Measurements from ENCODE around the gene C14orf180. TPM values are rescaled to one million over a fixed set of nuclear protein-coding genes. Genes with fewer than 3 reads are reported as not detected.

C14orf180 gene
- total RNA-seq, 2 experiments from 2014 or later, result not detected

GRCh38 chr14:104545942-104546501, 33.5 kb upstream of the C14orf180 start:
- POLR2A ChIA-PET, result no interaction called here
- no peak for DNase-seq
- intact Hi-C loops (cut with micrococcal nuclease), result no loop called here
- Mint-ChIP-seq H3K36me3 (no peaks in the 10 kb centered on the region), H3K4me1 (ENCODE audit: low read depth) (no peaks in the 10 kb centered on the region), H3K9me3 (no peaks in the 10 kb centered on the region), H3K4me3 (no peak overlapping the region), H3K27ac (no peak overlapping the region), H3K27me3 (peaks cover 13% of the 10 kb centered on the region)
- CTCF ChIA-PET, result no interaction called here

GRCh38 chr14:104546591-104547309, 32.8 kb upstream of the C14orf180 start:
- H3K27ac Mint-ChIP-seq, result no peak overlapping the region
- no peaks in the 10 kb centered on the region for H3K9me3 Mint-ChIP-seq
- DNase-seq, result no peak
- H3K4me1 Mint-ChIP-seq (ENCODE audit: low read depth), result no peaks in the 10 kb centered on the region
- intact Hi-C loops (cut with micrococcal nuclease), result no loop called here
- ChIA-PET POLR2A (no interaction called here), CTCF (no interaction called here)
- peaks cover 13% of the 10 kb centered on the region for H3K27me3 Mint-ChIP-seq
- no peak overlapping the region for H3K4me3 Mint-ChIP-seq
- H3K36me3 Mint-ChIP-seq, result no peaks in the 10 kb centered on the region

GRCh38 chr14:104547310-104547997, 32.1 kb upstream of the C14orf180 start:
- Mint-ChIP-seq H3K9me3 (no peaks in the 10 kb centered on the region), H3K27ac (no peak overlapping the region), H3K27me3 (peaks cover 13% of the 10 kb centered on the region), H3K4me3 (no peak overlapping the region), H3K36me3 (no peaks in the 10 kb centered on the region), H3K4me1 (ENCODE audit: low read depth) (no peaks in the 10 kb centered on the region)
- intact Hi-C loops (cut with micrococcal nuclease), result no loop called here
- ChIA-PET CTCF (no interaction called here), POLR2A (no interaction called here)
- DNase-seq, result no peak

- Mint-ChIP-seq H3K4me1 (ENCODE audit: low read depth) (no peaks in the 10 kb centered on the region), H3K4me3 (no peak overlapping the region), H3K27ac (no peak overlapping the region), H3K9me3 (no peaks in the 10 kb centered on the region), H3K36me3 (no peaks in the 10 kb centered on the region), H3K27me3 (peaks cover 13% of the 10 kb centered on the region)
- DNase-seq, result no peak
- intact Hi-C loops (cut with micrococcal nuclease), result no loop called here
- ChIA-PET POLR2A (no interaction called here), CTCF (no interaction called here)
Observed at GRCh38 chr14:104547998-104548700, 31.4 kb upstream of the C14orf180 start.

- Mint-ChIP-seq H3K27me3 (peaks cover 11% of the 10 kb centered on the region), H3K9me3 (no peaks in the 10 kb centered on the region), H3K4me3 (no peak overlapping the region), H3K4me1 (ENCODE audit: low read depth) (no peaks in the 10 kb centered on the region), H3K36me3 (no peaks in the 10 kb centered on the region), H3K27ac (no peak overlapping the region)
- intact Hi-C loops (cut with micrococcal nuclease), result no loop called here
- ChIA-PET POLR2A (no interaction called here), CTCF (no interaction called here)
- DNase-seq, result no peak
Observed at GRCh38 chr14:104548802-104549535, 30.6 kb upstream of the C14orf180 start.

GRCh38 chr14:104549536-104550339, 29.8 kb upstream of the C14orf180 start:
- POLR2A ChIA-PET, result no interaction called here

GRCh38 chr14:104550340-104550860, 29.2 kb upstream of the C14orf180 start:
- CTCF ChIA-PET, result interaction anchor here (0.7 kb wide), 1 partner anchor 14 kb away, joined by 3 read pairs; no protein-coding TSS in a partner anchor
- H3K4me3 Mint-ChIP-seq, result no peak overlapping the region
- H3K9me3 Mint-ChIP-seq, result no peaks in the 10 kb centered on the region
- DNase-seq, result no peak
- no peaks in the 10 kb centered on the region for H3K36me3 Mint-ChIP-seq
- peaks cover 9% of the 10 kb centered on the region for H3K27me3 Mint-ChIP-seq
- H3K27ac Mint-ChIP-seq, result no peak overlapping the region
- no peaks in the 10 kb centered on the region for H3K4me1 Mint-ChIP-seq (ENCODE audit: low read depth)
- intact Hi-C loops (cut with micrococcal nuclease), result no loop called here
- POLR2A ChIA-PET, result no interaction called here

More at GRCh38 chr14:104549536-104550339, 29.8 kb upstream of the C14orf180 start:
- Mint-ChIP-seq H3K4me1 (ENCODE audit: low read depth) (no peaks in the 10 kb centered on the region), H3K27me3 (peaks cover 11% of the 10 kb centered on the region), H3K4me3 (no peak overlapping the region), H3K9me3 (no peaks in the 10 kb centered on the region), H3K27ac (no peak overlapping the region), H3K36me3 (no peaks in the 10 kb centered on the region)
- intact Hi-C loops (cut with micrococcal nuclease), result no loop called here
- DNase-seq, result no peak
- CTCF ChIA-PET, result interaction anchor here (0.7 kb wide), 1 partner anchor 14 kb away, joined by 3 read pairs; no protein-coding TSS in a partner anchor

GRCh38 chr14:104550861-104551728, 28.5 kb upstream of the C14orf180 start:
- H3K36me3 Mint-ChIP-seq, result no peaks in the 10 kb centered on the region
- ChIA-PET CTCF (no interaction called here), POLR2A (no interaction called here)
- DNase-seq, result no peak
- no peak overlapping the region for H3K4me3 Mint-ChIP-seq
- H3K27ac Mint-ChIP-seq, result no peak overlapping the region
- peaks cover 7% of the 10 kb centered on the region for H3K27me3 Mint-ChIP-seq
- intact Hi-C loops (cut with micrococcal nuclease), result no loop called here
- no peaks in the 10 kb centered on the region for H3K4me1 Mint-ChIP-seq (ENCODE audit: low read depth)
- H3K9me3 Mint-ChIP-seq, result no peaks in the 10 kb centered on the region

- Mint-ChIP-seq H3K4me1 (ENCODE audit: low read depth) (no peaks in the 10 kb centered on the region), H3K27ac (no peak overlapping the region), H3K4me3 (no peak overlapping the region), H3K36me3 (no peaks in the 10 kb centered on the region), H3K9me3 (no peaks in the 10 kb centered on the region), H3K27me3 (peaks cover 7% of the 10 kb centered on the region)
- ChIA-PET POLR2A (no interaction called here), CTCF (no interaction called here)
- DNase-seq, result no peak
- intact Hi-C loops (cut with micrococcal nuclease), result no loop called here
Observed at GRCh38 chr14:104551851-104552737, 27.5 kb upstream of the C14orf180 start.

- H3K9me3 Mint-ChIP-seq, result no peaks in the 10 kb centered on the region
- H3K27ac Mint-ChIP-seq, result no peak overlapping the region
- no peak for DNase-seq
- H3K36me3 Mint-ChIP-seq, result no peaks in the 10 kb centered on the region
- H3K27me3 Mint-ChIP-seq, result peaks cover 6% of the 10 kb centered on the region
- POLR2A ChIA-PET, result no interaction called here
- intact Hi-C loops (cut with micrococcal nuclease), result no loop called here
- no peak overlapping the region for H3K4me3 Mint-ChIP-seq
- CTCF ChIA-PET, result no interaction called here
- no peaks in the 10 kb centered on the region for H3K4me1 Mint-ChIP-seq (ENCODE audit: low read depth)
Observed at GRCh38 chr14:104552738-104553125, 26.8 kb upstream of the C14orf180 start.
